NCI-H187 treated with DMSO at 0.1 percent for 48 hours (cell line): Measurements from ENCODE around the gene PIGB.
"Not testable (repeated sequence)": the region's sequence is repeated elsewhere in the genome, so short reads cannot be mapped to it uniquely, and the experiment has no call there.

Experiments used
- DNase-seq: peaks from one replicate; lab custom pipeline; 2025; lab: John Stamatoyannopoulos, UW

PIGB gene

GRCh38 chr15:55381595-55381994, 62.6 kb downstream of the PIGB start:
- no peak for DNase-seq

DNA sequence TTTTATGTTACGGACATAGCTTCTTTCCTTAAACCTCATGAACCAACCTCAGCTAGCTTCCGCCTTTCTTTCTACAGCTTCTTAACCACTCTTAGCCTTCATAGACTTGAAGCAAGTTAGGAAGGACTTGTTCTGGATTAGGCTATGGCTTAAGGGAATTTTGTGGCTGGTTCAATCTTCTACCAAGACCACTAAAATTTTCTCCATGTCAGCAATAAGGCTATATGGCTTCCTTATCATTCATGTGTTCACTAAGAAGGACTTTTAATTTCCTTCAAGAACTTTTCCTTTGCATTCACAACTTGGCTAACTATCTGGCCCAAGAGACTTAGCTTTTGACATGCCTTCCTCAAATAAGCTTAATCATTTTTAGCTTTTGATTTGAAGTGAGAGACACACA, 64.7 kb downstream of the PIGB start:
- no peak for DNase-seq

DNA sequence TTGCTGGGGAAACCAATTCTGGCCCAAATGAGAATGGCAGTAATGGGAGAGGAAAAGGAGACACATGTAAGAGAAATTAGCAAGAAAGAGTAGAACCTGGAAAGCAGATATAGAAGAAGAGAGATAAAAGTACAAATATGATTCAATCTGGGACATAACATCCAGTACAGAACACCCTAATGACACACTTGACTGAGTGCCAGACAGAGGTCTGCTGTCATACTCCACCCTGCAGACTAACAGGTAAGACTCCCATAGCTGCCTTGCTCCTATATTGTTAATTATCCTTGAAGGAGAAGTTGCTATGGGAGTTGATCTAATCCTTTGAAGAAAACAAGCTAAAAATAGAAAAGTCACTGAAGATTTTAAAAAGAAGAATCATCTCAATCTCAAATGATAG, 68.0 kb downstream of the PIGB start:
- no peak for DNase-seq

DNA sequence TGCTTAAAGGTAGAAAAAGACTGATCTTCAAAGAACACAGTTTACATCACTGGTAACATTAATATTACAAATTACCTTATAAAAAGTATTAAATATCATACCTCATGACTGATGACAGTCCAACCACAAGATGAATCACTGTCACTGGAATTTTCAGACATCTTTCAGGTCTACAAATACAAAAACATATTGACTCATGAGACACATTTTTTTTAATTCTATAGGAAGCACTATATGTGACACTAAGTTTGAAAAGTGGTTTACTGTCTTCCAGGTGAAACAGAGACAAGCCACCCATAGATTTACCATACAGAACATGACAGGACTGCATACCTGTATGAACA, 70.2 kb downstream of the PIGB start:
- no peak for DNase-seq

DNA sequence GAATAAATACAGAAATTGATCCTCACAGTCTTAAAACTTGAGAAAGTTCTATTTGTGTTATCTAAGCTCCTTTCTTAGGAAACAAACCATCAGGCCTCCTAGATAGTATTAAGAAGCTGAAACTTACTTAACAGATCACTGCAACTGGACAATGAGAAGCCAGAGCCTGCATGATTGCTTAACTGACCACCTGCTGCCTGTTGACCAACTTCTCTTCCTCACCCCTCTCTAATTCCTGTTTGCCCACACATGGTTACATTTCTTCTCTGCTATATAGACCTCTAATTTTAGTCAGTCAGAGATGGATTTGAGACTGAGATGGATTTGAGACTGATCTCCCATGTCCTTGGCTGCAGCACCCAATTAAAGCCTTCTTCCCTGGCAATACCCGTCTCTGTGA, 75.7 kb downstream of the PIGB start:
- no peak for DNase-seq

GRCh38 chr15:55398243-55398642, 79.2 kb downstream of the PIGB start:
- DNase-seq: no peak

DNA sequence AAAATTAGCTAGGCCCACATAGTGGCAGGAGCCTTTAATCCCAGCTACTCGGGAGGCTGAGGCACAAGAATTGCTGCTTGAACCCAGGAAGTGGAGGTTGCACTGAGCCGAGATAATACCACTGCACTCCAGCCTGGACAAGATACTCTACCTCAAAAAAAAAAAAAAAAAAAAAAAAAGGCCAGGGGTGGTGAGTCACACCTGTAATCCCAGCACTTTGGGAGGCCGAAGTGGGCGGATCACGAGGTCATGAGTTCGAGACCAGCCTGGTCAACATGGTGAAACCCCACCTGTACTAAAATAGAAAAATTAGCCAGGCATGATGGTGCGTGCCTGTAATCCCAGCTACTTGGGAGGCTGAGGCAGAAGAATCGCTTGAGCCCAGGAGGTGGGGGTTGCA, 81.0 kb downstream of the PIGB start:
- DNase-seq: not testable (repeated sequence)

DNA sequence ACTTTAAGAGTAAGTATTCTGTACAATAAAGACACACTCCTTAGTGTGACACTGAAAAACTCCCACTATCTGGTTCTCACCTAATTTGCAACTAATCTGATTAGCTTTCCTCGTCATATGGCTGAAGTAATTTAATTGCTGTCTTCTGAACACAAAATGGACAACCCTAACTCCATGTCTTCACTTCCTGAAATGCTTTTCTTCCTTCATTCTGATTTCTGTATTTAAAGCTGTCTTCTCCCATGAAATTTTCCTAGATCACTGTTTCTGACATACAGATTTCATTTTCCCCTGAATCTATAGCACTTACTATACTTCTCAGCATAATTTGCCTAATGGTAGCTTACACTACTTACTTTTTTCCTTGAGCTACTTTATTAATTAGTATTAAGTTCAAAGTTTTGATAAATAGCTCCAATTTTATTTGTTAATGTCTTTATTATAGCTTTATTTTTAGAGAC, 82.8 kb downstream of the PIGB start:
- DNase-seq: no peak

- DNase-seq: no peak
These were observed 83.7 kb downstream of the PIGB start for GRCh38 chr15:55402707-55403106.

- no peak for DNase-seq
These were observed 84.5 kb downstream of the PIGB start for GRCh38 chr15:55403531-55403930.
